Activated CD8-positive, alpha-beta memory T cell treated with anti-CD3 and anti-CD28 coated beads for 1 hour (primary cell): ENCODE data around the gene SLC25A21.
"Not testable (repeated sequence)": the region's sequence is repeated elsewhere in the genome, so short reads cannot be mapped to it uniquely, and the experiment has no call there.

Source experiments
- DNase-seq, 2 donors: peaks; one replicate each; pipeline ENCODE4 v3.0.0-alpha.2; 2020; ENCODE audit warnings: low read depth in 1 of 2; ENCODE audit errors: extremely low read depth in 1 of 2

Gene SLC25A21

DNA sequence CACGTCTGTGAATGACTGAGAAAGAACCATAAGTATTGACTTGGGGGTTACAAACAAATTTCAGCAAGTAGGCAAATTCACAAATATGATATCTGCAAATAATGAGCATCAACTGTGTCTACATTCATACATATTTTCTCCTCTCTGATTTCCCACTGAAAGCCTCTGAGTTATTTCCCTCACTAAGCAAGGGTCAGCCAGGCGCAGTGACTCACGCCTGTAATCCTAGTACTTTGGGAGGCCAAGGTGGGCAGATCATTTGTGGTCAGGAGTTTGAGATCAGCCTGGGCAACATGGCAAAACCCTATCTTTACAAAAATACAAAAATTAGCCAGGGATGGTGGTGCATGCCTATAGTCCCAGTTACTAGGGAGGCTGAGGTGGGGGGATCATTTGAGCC lies 80.8 kb downstream of the SLC25A21 start:
- DNase-seq: no peak

DNA sequence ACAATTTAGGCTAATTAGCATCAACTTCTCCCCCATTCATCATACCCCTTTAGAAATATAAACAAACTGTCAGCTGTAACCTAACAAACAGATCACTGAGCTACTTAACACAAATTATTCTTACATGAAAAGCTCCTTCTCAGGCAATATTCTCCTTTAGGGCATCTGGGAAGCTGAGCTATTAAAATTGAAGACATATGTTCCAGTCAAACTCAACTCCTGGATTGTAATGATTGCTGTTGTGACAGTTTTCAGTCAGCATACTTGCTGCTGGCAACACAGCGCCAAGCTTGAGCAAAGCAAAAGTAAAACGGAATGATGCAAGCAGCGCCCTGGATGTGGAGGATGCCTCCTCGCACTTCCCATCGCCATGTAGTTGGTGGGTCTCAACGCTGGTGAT lies 82.4 kb downstream of the SLC25A21 start:
- DNase-seq: no peak

DNA sequence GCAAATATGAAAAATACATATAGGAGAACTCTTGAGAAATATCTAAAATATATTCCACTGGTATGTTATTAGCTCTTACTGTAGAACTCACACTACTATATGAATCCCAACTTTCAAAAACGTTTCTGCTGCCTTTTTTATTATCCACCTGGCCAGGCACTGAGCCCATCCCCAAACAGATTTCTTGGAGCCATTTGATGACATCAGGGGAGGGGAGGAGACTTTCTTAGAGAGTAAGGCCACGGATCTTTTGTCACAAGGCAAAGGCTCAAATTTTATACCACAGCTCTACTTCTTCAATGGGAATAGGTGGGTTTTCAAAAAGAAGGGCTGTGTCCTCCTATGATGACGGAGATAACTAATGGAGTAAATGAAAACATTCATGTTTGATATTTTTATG lies 83.0 kb downstream of the SLC25A21 start:
- DNase-seq: no peak

DNA sequence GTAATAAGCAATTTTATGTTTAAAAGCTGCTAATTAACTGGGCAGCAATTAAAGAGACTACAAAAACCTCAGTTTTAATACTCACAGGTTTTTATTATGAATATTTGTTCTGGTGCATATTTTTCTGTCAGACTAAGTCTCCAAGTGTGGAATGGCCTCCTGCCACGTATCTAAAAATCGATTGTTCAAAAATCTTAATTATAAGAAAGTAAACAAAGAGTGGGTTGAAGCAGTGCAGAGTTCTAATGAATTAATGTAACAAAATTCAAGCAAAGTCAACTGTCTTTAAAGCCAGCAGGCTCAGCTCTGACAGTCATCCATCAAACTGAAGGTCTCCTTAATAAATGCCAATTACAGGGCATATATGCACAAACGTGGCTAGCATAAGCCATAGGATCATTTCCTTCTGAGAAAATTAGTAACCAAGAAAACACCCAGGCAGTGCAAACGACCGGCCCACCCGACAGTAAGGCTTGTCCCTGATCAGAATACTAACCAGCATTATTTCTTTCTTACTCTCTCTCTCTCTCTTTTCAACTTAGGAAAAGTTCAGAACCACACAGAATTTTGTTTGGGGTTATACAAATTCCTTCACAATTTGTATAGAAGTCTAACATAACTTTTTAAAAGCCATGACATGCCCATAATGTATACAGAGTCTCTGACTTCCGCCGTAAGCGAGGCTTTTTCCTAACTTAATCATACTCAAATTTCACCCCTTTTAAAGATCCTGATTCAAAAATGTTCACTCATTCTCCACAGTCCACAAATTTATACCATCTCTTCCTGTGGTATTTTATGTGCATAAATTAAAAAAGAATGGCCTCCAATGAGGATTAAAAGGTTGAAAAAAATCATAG lies 83.8 kb downstream of the SLC25A21 start:
- no peak for DNase-seq

DNA sequence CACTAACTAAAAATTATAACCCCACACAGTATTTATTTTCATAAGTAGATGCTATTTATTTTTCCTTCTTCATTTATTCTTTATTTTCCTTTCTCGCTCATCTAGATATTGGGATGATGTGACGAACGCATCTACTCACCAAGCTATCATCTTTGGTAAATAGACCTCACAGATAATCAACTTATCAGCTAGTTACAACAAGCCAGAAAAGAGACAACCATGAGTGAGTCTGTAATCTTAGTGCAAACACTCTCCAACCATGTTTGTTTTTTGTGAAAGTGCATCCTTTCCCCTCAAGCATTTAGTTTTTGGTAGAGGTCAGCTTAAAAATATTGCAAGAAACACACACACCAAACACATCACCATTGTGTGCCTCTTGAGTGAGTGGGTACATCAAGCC lies 84.9 kb downstream of the SLC25A21 start:
- no peak for DNase-seq

DNA sequence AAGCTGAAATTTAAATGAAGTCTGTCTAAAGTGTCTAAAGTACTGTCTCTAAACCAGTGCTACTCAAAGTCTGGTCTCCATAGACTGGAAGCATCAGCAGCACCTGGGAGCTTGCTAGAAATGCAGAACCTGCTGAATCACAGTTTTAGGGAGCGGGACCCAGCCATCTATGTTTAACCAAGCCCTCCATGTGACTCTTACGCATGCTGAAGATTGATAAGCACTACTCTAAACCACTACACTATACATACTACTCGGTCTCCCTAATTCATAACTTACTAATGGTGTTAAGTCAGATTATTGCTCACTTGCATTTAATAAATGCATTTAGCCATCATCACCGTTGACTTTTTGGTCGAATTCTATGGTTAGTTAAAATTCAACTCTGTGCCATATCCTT lies 88.8 kb downstream of the SLC25A21 start:
- no peak for DNase-seq

DNA sequence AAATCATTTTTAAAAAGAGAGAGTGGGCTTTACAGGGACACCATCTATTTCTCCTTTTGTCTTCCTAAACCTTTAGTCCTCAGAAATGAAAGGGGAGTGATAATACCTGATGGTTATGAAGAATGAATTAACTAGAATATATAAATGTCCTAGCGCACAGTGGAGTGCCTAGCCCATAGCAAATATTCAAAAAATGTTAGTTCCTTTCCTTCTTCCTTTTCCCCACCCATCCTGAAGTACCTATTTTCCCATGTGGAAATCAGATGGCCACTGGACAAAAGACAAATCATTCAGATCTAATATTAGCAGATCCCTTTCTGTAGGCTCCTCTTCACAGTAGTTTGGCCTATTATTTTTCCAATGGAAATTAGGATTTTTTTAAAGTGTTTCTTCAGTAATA lies 90.0 kb downstream of the SLC25A21 start:
- no peak for DNase-seq

DNA sequence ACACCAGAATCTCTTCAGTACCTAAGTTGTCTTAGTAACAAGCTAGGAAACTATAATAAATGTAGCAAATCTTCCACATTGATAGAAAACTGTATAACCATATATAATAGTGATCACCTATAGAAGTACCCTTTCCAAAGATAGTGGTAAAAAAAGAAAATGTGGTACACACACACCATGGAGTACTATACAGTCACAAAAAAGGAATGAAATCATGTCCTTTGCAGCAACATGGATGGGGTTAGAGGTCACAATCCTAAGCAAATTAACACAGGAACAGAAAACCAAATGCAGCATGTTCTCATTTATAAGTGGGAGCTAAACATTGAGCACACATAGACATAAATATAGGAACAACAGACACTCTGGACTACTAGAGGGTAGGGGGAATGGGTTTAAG lies 90.5 kb downstream of the SLC25A21 start:
- DNase-seq: no peak

DNA sequence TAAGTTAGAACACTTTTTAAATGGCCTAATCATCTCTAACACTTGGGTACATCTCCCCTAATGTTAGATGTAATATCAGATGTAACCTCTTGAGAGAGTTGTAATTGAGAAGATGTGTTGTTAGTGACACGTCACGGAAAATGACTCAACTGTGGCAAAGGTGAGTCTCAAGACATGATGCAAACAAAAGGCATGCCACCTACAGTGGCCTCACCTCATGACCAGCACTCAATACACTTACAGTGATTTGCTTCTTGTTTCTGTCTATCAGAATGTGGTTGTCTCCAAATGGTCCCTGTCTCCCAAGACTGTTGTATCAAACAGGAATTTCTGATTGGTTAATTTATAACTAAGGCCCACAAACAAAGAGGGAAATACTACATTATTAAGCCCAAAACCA lies 91.2 kb downstream of the SLC25A21 start:
- no peak for DNase-seq

DNA sequence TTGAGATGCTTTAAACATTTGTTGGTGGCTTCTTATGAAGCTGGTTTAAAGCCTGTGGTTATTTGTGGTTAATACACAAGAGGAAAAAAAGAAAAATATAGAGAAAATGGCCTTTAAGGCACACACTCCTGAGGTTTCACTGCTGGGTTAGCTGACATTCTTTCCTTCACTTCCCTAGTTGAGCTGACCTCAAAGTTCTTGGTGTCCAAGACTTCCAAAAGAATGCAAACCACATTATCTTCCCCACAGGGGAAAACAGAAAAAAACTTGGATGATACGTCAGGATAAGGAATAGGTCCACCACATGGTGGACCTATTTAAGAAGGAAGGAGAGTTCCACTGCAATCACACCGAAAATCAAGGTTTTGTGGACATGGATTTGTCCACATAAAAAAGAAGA lies 94.3 kb downstream of the SLC25A21 start:
- no peak for DNase-seq

DNA sequence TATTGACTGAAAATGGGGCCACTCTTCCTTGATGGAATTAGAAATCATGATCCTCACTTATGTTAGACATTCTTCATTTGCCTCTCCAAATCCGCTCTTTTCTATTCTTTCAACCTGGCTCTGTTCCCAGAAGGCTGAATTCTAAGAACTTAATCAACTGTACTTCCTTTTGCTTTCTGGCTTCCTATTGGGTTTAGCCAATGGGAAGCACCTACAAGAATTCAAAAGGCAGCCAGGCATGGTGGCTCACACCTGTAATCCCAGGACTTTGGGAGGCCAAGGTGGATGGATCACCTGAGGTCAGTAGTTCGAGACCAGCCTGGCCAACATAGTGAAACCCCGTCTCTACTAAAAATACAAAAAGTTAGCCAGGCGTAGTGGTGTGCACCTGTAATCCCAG lies 98.1 kb downstream of the SLC25A21 start:
- not testable (repeated sequence) for DNase-seq

DNA sequence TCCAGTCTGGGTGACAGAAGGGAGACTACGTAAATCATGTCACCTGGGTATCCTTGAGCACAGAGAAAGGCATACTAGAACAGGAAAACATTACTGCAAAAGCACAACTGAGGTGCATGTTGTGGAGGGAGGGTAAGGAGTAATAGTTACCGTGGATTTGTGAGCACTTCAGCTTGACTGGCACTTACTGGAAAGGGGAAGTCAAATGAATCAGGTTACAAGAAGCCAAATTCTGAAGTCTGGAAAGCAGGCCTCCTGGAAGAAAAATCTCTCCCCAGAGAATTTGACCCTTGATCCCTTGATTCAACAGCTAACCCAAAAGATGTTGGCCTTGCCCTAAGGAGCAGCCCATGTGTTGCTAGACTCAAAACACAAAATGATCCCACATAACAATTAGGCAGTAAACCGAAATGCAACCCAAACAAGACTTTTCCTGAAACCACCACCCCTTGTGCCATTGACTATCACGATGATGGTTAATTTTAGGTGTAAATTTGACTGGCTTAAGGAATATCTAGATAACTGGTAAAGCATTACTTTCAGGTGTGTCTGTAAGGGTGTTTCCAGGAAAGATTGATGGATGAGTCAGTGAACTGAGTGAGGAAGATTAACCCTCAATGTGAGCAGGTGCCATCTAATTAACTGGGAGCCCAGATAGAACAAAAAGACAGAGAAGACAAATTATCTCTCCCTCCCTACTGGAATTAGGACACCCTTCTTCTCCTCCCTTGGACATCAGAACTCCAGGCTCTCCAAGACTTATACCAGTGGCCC lies 108.8 kb downstream of the SLC25A21 start:
- DNase-seq: no peak

DNA sequence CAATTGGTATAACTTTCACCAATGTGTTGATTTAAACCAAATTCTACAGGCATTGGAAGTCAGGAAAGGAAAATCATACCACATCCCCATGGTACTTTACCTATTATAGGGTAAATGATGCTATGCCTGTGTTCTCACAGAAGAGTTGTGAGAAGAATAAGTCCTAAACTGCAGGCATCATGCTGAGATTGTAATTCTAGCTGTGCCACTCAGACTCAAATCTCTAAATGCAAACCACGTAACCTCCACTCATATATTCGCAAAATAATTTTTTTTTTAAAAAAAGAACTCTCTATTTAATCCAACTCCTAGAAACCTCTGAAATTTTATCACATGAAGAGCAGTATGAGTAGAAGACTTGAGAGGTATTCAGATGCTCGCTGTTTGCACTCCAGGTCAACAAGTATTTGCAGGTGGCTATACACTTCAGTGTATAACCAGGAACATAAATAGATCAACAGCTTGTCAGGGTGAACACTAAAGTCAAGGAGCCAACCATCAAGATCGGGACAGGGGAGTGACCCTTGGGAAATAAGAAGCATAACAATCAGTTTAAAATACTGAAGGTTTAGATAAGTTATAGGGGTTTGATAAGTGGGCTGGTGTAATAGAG lies 110.1 kb downstream of the SLC25A21 start:
- DNase-seq: no peak

DNA sequence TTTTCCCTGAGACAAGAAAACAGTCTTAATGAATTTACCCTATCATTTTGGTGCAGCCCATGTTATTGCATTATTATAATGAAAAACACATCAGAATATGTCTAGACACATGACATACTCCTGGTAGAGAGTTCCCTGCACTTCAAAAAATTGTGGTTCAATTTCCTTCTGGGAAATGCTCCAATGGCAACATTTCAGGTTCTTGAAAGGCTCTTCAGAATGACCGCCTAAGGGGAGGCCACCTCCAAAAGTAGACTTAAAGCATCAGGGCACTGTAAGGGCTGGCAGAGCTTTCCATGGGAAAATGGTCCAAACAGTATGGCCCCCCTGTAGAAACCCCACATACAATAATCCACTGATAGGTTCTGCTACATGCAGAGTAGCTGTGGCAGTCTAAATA lies 110.7 kb downstream of the SLC25A21 start:
- DNase-seq: no peak

DNA sequence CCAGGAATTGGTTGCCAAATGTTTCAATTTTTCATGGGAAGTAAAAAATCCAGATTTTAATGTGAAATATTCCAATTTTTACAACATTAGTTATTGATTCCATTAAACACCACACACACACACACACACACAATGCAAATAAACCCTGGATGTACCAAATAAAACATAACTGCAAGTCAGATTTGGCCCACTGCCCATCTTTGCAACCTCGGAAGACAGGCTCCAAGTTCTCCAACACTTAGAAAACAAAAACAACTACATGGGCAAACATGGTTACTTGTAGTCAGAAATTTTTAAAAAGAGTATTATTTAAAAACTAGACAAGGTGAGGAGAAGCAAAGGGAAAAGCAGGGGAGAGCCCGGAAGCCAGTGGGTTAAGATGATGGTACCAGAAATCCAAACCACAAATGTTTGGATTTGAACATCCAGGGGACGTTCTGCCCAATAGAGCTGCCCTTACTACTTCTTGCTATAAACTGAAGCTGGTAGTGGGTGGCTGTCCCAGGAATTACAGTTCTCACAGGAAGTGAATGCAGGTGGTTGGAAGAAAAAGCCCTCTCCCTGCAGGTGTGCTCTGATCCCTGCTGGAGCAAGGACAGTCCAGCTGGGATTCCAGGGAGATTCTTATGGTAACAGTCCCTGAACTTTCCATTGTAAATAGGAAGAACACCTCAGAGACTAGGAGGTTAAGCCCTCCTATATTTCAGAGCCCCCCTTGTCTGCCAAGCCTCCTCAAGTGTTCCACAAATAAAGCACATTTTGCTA lies 111.7 kb downstream of the SLC25A21 start:
- DNase-seq: no peak

DNA sequence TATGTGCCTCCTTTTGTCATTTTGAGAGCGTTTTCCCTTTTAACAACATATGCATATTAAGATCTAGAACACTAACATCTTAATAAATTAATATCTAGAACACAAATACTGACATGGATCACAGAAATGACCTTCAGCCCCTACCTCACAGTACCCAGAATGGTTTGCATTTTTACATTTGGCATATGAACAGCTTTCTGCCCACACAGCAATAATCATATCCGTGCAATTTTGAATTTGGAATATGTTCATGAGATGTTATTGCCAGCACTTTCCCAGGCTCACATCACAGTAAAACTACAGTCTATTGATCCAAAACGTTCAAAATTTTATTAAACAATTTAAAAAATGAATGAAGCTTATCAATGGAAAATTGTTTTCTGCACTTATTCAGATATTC lies 114.6 kb downstream of the SLC25A21 start:
- DNase-seq: no peak

DNA sequence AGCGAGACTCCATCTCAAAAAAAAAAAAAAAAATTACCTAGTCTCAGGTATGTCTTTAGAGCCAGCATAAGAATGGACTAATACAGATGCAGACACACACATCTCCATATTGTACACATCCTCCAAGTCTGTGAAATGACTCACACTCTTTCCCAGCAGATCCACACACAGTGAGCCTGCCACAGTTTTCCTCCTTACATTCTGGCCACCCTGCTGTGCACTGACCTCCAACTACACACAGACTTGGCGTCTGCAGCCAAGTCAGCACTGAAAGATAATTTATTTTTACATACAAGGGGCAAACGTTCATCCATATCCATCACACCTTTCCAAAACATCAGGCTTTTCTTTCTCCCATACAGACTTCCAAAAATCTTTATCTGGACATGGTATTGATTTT lies 115.9 kb downstream of the SLC25A21 start:
- no peak for DNase-seq

DNA sequence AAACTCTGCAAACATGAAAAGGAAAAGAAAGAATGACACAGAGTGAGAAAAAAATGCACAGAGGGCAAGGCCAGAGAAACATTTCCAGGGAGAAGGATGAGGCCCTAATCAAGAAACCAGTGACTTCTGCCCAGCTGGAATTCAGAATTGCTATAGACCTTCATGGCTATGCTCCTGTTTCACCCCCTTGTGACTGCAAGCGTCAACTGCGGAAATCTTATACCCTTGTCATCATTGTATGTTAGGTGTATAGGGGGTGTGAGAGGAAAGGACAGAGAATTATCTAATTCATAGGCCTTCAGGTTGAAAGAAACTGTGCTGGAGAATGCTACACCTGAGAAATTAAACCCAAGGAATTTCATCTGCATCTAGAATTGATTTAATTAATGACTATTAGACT lies 117.5 kb downstream of the SLC25A21 start:
- no peak for DNase-seq

DNA sequence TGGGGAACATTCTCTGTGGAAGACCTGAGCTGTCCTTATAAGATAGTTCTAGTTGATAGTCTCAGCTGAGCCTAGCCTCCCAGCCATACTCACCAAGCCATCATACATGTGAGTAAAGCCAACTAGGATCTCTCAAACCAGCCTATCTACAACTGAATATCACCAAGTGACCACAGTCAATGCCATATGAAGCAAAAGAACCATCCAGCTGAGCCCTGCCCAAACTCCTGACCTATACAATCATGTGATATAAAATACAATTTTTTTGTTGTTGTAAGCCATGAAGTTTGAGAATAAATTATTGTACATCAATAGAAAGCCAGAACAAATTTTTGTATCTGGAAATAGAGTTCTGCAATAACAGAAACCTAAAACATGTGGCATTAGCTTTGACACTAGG lies 118.3 kb downstream of the SLC25A21 start:
- DNase-seq: no peak

DNA sequence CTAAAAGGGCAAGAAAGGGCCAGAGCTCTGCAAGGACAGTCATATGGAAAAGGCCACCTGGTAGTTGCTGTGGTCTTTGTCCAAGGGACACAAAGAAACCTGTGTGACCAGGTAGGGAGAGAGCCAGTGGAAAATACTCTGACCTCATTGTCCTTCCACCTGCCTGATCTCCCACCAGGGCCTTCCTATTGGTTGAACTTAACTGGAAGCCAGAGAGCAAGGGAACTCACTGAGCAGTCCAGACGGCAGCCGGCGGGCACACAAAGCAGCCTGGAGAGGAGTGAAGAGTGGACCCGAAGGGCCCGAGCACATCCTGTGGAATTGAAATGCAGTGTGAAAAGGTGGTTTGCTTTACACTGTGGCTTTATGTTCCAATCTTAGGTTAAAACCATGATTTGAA lies 120.7 kb downstream of the SLC25A21 start:
- no peak for DNase-seq

DNA sequence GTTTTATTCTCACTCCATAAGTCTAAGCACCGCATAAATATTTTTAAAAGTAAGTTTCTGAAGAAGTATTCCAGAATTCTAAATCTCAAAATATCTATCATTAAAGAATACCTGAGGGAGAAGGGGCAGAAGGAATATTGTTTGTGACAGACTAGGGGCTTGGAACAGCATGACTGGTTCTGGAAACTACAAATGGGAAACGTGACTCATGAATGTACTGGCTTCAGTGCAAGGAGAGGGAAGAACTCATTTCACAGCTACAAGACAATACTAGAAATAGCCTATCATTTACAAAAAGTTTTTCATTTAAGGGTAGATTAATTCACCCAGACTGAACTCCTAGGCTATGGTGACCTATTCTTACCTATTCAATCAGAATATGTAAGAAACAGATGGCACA lies 121.3 kb downstream of the SLC25A21 start:
- no peak for DNase-seq
